Loucy (cell line): ENCODE measurements around the gene TMIGD1.

Experiments used
- EZH2phosphoT487 ChIP-seq: fragments of 200-600 bp; IDR thresholded peaks from 2 replicates; pipeline ENCODE4 v1.6.1; 2018; ENCODE audit warnings: antibody characterized with exemption, mild to moderate bottlenecking, moderate library complexity, borderline replicate concordance
- TF ChIP-seq, protein P1 (sequence below): fragments of 200-600 bp; sonication (generic); conservative IDR thresholded peaks from 2 replicates; pipeline ENCODE4 v1.5.1; 2014; ENCODE audit warnings: mild to moderate bottlenecking, antibody characterized with exemption, low read length

DNA sequence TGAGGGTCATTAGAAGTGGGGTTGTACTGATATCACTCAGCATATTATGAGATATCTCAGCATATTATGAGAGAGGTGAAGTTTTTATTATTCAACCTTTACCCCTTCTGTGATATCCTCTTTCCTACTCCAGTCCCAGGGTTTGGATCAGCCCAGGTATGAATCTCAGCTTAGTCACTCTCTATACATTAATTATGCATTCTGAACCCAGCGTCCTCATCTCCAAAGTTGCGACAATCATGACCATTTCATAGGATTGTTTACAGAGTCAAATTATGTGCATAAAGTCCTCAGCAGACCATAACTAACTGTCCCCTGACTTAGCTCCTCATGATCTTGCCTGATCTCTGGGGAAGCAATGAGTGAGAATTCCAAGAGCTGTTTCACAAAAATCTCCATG lies 21.6 kb downstream of the TMIGD1 start:
- TF ChIP-seq, protein P1, sequence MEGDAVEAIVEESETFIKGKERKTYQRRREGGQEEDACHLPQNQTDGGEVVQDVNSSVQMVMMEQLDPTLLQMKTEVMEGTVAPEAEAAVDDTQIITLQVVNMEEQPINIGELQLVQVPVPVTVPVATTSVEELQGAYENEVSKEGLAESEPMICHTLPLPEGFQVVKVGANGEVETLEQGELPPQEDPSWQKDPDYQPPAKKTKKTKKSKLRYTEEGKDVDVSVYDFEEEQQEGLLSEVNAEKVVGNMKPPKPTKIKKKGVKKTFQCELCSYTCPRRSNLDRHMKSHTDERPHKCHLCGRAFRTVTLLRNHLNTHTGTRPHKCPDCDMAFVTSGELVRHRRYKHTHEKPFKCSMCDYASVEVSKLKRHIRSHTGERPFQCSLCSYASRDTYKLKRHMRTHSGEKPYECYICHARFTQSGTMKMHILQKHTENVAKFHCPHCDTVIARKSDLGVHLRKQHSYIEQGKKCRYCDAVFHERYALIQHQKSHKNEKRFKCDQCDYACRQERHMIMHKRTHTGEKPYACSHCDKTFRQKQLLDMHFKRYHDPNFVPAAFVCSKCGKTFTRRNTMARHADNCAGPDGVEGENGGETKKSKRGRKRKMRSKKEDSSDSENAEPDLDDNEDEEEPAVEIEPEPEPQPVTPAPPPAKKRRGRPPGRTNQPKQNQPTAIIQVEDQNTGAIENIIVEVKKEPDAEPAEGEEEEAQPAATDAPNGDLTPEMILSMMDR = no peak
- TF ChIP-seq EZH2phosphoT487 = no peak
